Brain microvascular endothelial cell (primary cell): ENCODE data around the gene NUDC.

Experiments
- DNase-seq: peaks from one replicate; pipeline ENCODE4 v3.0.0-alpha.2; 2020
- H3K27ac ChIP-seq: fragments of 250-450 bp; sonication (Bioruptor Pico); 2 replicates; pipeline ENCODE4 v1.5.1; 2020; ENCODE audit warnings: mild to moderate bottlenecking, moderate library complexity
- H3K27me3 ChIP-seq: fragments of 250-450 bp; sonication (Bioruptor Pico); replicated peaks from 2 replicates; pipeline ENCODE4 v1.5.1; 2020; ENCODE audit warnings: mild to moderate bottlenecking
- H3K36me3 ChIP-seq: fragments of 250-450 bp; sonication (Bioruptor Pico); replicated peaks from 2 replicates; pipeline ENCODE4 v1.5.1; 2020; ENCODE audit warnings: mild to moderate bottlenecking
- H3K4me3 ChIP-seq: 2 replicates; pipeline ENCODE4 v1.5.1; 2011; ENCODE audit warnings: low read depth, mild to moderate bottlenecking, control low read depth, low read length, moderate library complexity
- CTCF ChIP-seq: IDR thresholded peaks from 2 replicates; pipeline ENCODE4 v1.5.1; 2011; ENCODE audit warnings: low read depth, mild to moderate bottlenecking, moderate library complexity, low read length, control low read depth, inconsistent platforms; ENCODE audit errors: missing control alignments
- in situ Hi-C: cut with HindIII; loops from 2 replicates; pipeline ENCODE4 v1.10.0; 2017; ENCODE audit warnings: low sequenced_read_pairs, low pct_ligation_motif_present

NUDC gene

GRCh38 chr1:26961826-26962225 is 40.3 kb downstream of the NUDC start:
- H3K27ac ChIP-seq = no peak overlapping the region

GRCh38 chr1:26965213-26965612 is 43.7 kb downstream of the NUDC start:
- Histone ChIP-seq H3K27me3 (no peaks in the 10 kb centered on the region), H3K36me3 (no peaks in the 10 kb centered on the region), H3K27ac (no peak overlapping the region), H3K4me3 (no peak overlapping the region)
- DNase-seq = no peak
- in situ Hi-C loops = loop anchor here (25.0 kb wide), 1 partner anchor 97 kb away; no protein-coding TSS in a partner anchor
- no peak for TF ChIP-seq CTCF

More at GRCh38 chr1:26961826-26962225, 40.3 kb downstream of the NUDC start:
- TF ChIP-seq CTCF = no peak
- H3K27me3 ChIP-seq = peaks cover 10% of the 10 kb centered on the region
- in situ Hi-C loops = loop anchor here (25.0 kb wide), 1 partner anchor 100 kb away; no protein-coding TSS in a partner anchor
- peak; percentile 88 for DNase-seq
- no peak overlapping the region for H3K4me3 ChIP-seq
- no peaks in the 10 kb centered on the region for H3K36me3 ChIP-seq

GRCh38 chr1:26965628-26966027 is 44.1 kb downstream of the NUDC start:
- in situ Hi-C loops = loop anchor here (25.0 kb wide), 1 partner anchor 97 kb away; no protein-coding TSS in a partner anchor

GRCh38 chr1:26970810-26971209 is 49.3 kb downstream of the NUDC start:
- Histone ChIP-seq H3K36me3 (no peaks in the 10 kb centered on the region), H3K4me3 (no peak overlapping the region), H3K27ac (no peak overlapping the region), H3K27me3 (no peaks in the 10 kb centered on the region)
- no peak for TF ChIP-seq CTCF
- in situ Hi-C loops = loop anchor here (25.0 kb wide), 1 partner anchor 91 kb away; no protein-coding TSS in a partner anchor
- DNase-seq = no peak

More at GRCh38 chr1:26965628-26966027, 44.1 kb downstream of the NUDC start:
- no peak overlapping the region for H3K27ac ChIP-seq
- no peak overlapping the region for H3K4me3 ChIP-seq
- TF ChIP-seq CTCF = no peak
- DNase-seq = no peak
- no peaks in the 10 kb centered on the region for H3K36me3 ChIP-seq
- H3K27me3 ChIP-seq = no peaks in the 10 kb centered on the region

GRCh38 chr1:26971590-26971989 is 50.0 kb downstream of the NUDC start:
- no peaks in the 10 kb centered on the region for H3K36me3 ChIP-seq
- no peak overlapping the region for H3K27ac ChIP-seq
- no peak overlapping the region for H3K4me3 ChIP-seq
- no peak for TF ChIP-seq CTCF
- in situ Hi-C loops = loop anchor here (25.0 kb wide), 1 partner anchor 91 kb away; no protein-coding TSS in a partner anchor
- DNase-seq = no peak
- no peaks in the 10 kb centered on the region for H3K27me3 ChIP-seq

GRCh38 chr1:26972390-26972789 is 50.8 kb downstream of the NUDC start:
- in situ Hi-C loops = loop anchor here (25.0 kb wide), 1 partner anchor 90 kb away; no protein-coding TSS in a partner anchor
- Histone ChIP-seq H3K36me3 (no peaks in the 10 kb centered on the region), H3K4me3 (no peak overlapping the region), H3K27me3 (no peaks in the 10 kb centered on the region), H3K27ac (no peak overlapping the region)
- no peak for TF ChIP-seq CTCF
- DNase-seq = no peak
